HG02759 (cell line): ENCODE results near the gene TFEB.

Source experiments
- ATAC-seq: cut with Tn5 transposase; IDR thresholded peaks from one replicate; pipeline ENCODE4 v1.9.1; 2021; ENCODE audit warnings: mild to moderate bottlenecking, moderate library complexity; ENCODE audit not compliant: unreplicated experiment

The TFEB gene

DNA sequence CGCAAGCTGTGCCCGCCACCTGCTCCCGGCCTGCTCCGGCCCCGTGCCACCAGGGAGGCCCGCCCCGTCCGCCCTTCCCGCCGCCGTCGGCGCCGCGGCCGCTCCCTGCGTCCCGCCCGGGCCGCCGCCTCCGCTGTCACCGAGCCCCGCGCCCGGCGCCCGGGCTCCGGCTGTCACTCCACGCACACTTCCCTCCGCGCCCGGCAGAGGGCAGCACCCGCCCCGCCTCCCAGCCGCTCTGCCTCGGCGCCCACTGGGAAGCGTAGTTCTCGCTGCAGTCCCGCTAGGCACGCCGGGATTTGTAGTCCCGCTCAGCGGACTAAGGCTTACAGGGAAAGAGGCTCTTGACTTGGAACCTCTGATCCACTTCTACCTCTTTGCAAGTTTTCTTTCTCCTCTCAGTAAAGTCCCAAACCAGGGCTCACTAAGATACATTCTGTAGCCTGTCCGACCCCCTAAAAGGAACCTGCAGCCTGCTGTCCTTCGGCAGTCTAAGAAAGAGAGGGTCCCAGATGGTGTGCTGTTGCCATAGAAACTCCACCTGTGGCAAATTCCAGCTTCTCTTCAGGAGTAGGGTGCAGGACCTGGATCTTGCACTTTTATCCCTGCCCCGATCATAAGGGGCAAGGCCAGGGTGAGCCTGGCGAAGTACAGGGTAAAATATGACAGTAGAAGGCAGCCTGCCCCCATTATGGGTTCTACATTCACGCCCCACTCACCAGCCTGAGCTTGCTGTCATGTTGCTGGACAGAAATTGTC lies at the start of gene TFEB:
TFEB (minus strand) TSS at position 182 of the 759 bp plus-strand sequence. CDS start 44,395 bp downstream, outside the sequence.
- ATAC-seq = peak; percentile 56

DNA sequence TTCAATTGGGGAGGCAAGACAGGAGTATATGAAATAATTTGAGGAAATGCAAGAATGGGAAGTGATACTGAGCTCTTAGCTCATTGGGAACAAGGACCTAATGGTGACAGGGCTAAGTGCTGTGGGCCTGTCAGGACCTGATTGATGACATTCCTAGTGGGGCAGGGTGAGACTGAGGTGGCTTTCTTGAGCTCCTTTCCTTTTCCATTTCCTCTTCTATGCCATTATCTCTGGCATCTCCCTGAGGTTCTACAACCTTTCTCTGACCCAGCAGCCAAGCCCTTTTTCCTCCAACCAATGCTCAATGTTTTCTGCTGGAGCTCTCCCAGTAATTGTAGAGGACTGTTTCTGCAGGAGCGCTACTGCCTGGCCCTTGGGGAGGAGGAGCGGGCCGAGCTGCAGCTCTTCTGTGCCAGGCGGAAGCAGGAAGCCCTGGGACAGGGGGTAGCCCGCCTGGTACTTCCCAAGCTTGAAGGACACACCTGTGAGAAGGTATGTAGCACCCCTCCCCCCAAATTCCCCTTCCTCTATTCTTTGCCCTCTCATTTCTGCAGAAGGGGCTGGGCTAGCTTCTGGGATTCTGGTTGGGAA lies 49.3 kb upstream of the TFEB start:
- ATAC-seq = no peak

DNA sequence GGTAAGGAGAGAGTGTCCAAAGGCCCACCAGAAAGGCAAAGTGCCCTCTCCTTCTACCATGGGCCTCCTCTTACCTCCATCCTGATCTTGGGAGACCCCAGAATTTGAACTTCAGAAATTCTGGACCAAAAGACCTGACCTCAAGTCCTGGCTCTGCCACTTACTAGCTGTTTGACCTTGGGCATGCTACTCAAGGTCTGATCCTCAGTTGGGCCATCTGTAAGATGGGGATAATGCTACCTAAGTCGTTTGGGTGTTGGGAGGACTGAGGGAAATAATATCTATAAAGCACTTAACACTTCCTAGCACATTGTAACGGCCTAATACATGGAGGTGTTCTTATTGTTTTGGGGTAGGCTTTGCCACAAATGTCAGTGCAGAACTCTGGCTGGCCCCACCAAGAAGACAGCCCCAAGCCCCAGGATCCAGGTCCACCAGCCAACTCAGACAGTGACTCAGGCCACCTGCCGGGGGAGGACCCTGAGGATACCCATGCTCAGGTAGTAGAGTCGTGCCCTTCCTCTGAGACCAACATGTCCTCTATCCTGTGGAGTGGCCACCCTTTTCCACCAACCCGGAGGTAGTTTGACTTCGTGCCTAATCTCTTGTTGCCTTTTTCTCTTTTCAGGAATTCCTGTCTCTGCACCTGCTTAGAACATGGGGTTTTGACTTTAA lies 47.8 kb upstream of the TFEB start:
- no peak for ATAC-seq

- ATAC-seq = no peak
Observed at GRCh38 chr6:41781366-41781730, 45.9 kb upstream of the TFEB start.

GRCh38 chr6:41780551-41781365 lies 45.4 kb upstream of the TFEB start, which contains the start of gene PRICKLE4:
PRICKLE4 (plus strand) TSS chr6:41780782; CDS start chr6:41783474, 2,692 bp downstream.
- no peak for ATAC-seq

GRCh38 chr6:41779788-41780550 lies 44.6 kb upstream of the TFEB start, which contains the start of gene FRS3:
FRS3 (minus strand) TSS chr6:41779900; CDS start chr6:41776987, 2,913 bp downstream.
- ATAC-seq = peak; percentile 96

GRCh38 chr6:41779336-41779735 lies 43.9 kb upstream of the TFEB start:
- ATAC-seq = peak; percentile 26

DNA sequence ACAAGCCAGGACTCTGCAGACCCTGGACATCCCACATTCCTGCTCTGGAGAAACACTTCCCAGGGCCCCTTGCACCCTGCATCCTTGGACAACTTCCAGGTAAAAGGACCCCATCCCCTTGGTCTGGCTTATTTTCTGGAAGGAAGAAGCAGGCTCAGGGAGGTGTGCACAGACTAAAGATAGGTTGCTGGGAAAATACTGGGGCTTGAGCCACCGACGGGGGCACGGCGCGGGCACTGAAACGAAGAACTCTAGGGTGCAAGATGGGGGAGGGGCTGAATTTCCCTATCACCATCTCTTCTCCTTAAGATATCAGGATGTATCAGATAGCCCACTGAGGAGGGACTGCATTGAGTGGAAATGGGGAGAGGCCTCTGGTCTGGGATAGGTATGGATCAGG lies 43.5 kb upstream of the TFEB start:
- no peak for ATAC-seq

GRCh38 chr6:41777551-41778285 lies 42.3 kb upstream of the TFEB start:
- ATAC-seq = no peak

- no peak for ATAC-seq
Observed at GRCh38 chr6:41775293-41775882, 40.0 kb upstream of the TFEB start.

DNA sequence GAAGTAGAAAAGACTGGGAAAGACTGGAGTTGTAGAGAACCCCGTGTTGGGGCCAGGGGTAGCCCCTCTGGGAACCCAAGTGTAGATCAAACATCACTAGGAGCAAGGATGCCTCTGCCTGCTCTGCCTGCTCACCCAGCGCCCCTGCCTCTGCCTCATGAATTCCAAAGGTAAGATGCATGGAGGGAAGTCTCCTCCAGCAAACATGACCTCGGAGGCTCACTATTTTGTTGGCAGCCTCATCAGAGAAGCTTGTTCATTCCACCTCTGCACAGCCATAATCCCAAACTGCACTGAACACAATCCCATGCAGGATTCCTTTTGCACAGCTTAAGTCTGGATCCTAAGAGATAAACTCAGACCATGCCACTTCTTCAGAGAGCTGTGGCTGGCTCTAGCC lies 39.4 kb upstream of the TFEB start:
- no peak for ATAC-seq

GRCh38 chr6:41771058-41771983 lies 35.9 kb upstream of the TFEB start:
- ATAC-seq = no peak

DNA sequence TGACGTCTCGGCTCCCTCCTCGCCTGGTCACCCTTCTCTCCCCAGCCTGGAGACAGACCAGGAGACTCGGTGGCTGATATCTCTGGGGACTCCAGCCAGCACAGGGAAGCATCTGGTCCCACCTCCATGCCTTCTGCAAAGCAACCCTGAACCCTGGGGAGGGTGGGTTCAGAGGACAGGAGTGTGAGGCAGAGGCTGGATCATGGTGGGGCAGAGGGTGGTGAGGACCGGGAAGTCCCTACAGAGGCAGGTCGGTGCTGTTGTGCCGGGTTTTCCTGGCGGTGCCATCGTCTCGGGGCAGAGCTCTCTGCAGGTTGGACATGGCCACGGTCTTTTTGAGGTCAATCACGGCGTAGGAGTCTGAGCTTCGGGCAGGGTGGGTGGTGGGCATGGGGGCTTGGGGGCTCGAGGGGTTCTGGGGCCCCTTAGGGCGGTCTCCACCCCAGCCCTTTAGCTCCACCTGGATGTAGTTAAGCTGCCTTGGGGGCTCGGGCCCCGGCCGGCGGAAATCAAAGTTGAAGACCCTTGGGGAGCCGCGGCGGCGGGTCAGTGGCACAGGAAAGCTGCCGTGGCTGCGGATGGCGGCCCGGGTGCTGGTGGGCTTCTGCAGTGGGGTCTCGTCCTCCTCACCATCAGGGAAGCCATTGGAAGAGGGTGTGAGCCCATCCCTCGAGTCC lies 35.1 kb upstream of the TFEB start:
- ATAC-seq = no peak

GRCh38 chr6:41769376-41769775 lies 34.0 kb upstream of the TFEB start:
- ATAC-seq = no peak

GRCh38 chr6:41768545-41769308 lies 33.3 kb upstream of the TFEB start:
- no peak for ATAC-seq

- ATAC-seq = no peak
Observed at GRCh38 chr6:41767112-41767833, 31.9 kb upstream of the TFEB start.
